T-helper 17 cell (primary cell): ENCODE results near the gene FSTL4. TPM values are rescaled to one million over a fixed set of nuclear protein-coding genes. Genes with fewer than 3 reads are reported as not detected.
A peak's percentile ranks its signal among the peaks of the same experiment; 100 is the strongest.
"Not testable (repeated sequence)": the region's sequence is repeated elsewhere in the genome, so short reads cannot be mapped to it uniquely, and the experiment has no call there.

Experiments
- ATAC-seq: fragments of 150-1000 bp; cut with Tn5 transposase; 2 replicates; pipeline ENCODE4 v1.10.0; 2021; ENCODE audit warnings: mild to moderate bottlenecking, moderate library complexity
- DNase-seq, 3 donors: peaks; one replicate each; pipeline versions ENCODE4 v3.0.0 to v3.0.0-alpha.2; 2020 to 2021
- H3K9me3 ChIP-seq: one replicate; pipeline ENCODE4 v1.7.0; 2013; ENCODE audit warnings: low read length, mild to moderate bottlenecking; ENCODE audit not compliant: control insufficient read depth, poor library complexity, severe bottlenecking
- H3K27ac Mint-ChIP-seq: one replicate; pipeline ENCODE4 v1.8.0; 2022; ENCODE audit warnings: mild to moderate bottlenecking, moderate library complexity, mixed read lengths
- H3K27me3 Mint-ChIP-seq: one replicate; pipeline ENCODE4 v1.8.0; 2022; ENCODE audit warnings: mixed read lengths
- H3K36me3 Mint-ChIP-seq: one replicate; pipeline ENCODE4 v1.8.0; 2022; ENCODE audit warnings: low read depth, mixed read lengths
- H3K4me1 Mint-ChIP-seq: one replicate; pipeline ENCODE4 v1.8.0; 2022; ENCODE audit warnings: mild to moderate bottlenecking, mixed read lengths
- H3K4me3 Mint-ChIP-seq: one replicate; pipeline ENCODE4 v1.8.0; 2022; ENCODE audit warnings: mild to moderate bottlenecking, moderate library complexity, mixed read lengths
- total RNA-seq, 4 donors: library from RNA in 2 of 4; stranded (reverse) in 2 of 4; gene quantifications; one replicate each; pipeline ENCODE4 v1.2.3 and lab custom pipeline; 2022 to 2026

The FSTL4 gene
- total RNA-seq, 2 donors from 2014 or later: 0.26 TPM; not detected in 1

DNA sequence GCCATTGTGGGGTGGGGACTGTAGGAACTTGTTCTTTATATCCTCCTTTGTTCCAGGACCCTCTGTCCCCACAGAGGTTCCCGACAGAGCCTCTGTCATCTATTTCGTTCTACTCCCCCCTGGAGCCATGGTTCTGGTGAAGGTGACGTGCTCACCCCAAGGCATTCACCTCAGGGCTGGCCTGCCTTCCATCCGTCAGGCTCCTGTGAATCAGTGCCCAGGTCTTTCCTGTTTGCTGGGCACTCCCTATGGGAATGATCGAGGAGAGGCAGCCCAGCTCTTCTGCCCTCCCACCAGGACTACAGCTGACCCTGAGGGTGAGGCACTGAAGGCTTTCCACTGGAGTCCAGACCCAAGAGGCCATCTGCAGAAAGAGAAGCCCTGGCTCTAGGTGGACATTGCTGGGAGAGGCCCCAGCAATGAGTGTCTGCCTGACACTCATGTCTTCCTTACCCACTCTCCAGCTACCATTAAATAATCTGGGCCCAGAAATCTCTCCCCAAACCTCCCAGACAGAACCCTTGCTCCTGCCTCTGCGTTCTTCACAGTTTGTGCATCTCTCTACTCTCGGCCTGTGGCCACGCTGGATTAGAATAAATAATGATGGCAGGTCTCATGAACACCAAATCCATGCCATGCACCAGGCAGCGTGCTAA is 214.2 kb downstream of the FSTL4 start:
- peaks cover 6% of the 10 kb centered on the region for H3K36me3 Mint-ChIP-seq
- peak overlapping the region; percentile 53 for H3K27ac Mint-ChIP-seq
- H3K27me3 Mint-ChIP-seq: peaks cover 18% of the 10 kb centered on the region
- DNase-seq: no peak
- no peak for ATAC-seq
- no peak overlapping the region for H3K4me3 Mint-ChIP-seq
- H3K4me1 Mint-ChIP-seq: peaks cover 14% of the 10 kb centered on the region
- no peaks in the 10 kb centered on the region for H3K9me3 ChIP-seq

DNA sequence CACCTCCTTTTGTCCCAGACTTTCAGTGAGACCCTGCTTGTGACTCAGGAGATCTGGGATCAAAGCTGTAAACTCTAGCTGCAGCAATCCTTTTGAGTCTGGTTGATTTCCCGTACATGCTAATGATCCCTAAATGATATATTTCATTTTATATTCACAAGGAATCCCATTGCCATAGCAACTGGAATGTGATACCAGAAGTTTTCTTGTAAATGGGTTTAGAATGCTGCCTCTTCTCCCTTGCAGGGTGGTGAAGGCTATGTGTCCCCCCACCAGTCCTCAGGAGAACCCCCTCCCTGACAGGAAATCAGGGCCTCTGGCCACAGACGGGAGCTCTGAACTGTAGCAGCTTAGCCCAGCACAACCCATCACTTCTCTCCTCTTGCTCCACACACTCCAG is 215.0 kb downstream of the FSTL4 start:
- H3K4me3 Mint-ChIP-seq: no peak overlapping the region
- DNase-seq (no peak), ATAC-seq (no peak)
- no peaks in the 10 kb centered on the region for H3K9me3 ChIP-seq
- H3K27me3 Mint-ChIP-seq: peaks cover 24% of the 10 kb centered on the region
- H3K4me1 Mint-ChIP-seq: peaks cover 14% of the 10 kb centered on the region
- peak overlapping the region; percentile 53 for H3K27ac Mint-ChIP-seq
- H3K36me3 Mint-ChIP-seq: peaks cover 6% of the 10 kb centered on the region

GRCh38 chr5:133396814-133397213 is 215.5 kb downstream of the FSTL4 start:
- H3K27me3 Mint-ChIP-seq: peaks cover 26% of the 10 kb centered on the region
- no peaks in the 10 kb centered on the region for H3K9me3 ChIP-seq
- H3K36me3 Mint-ChIP-seq: peaks cover 6% of the 10 kb centered on the region
- no peak overlapping the region for H3K27ac Mint-ChIP-seq
- H3K4me1 Mint-ChIP-seq: peaks cover 14% of the 10 kb centered on the region
- ATAC-seq: peak; percentile 61
- DNase-seq: no peak
- H3K4me3 Mint-ChIP-seq: no peak overlapping the region

DNA sequence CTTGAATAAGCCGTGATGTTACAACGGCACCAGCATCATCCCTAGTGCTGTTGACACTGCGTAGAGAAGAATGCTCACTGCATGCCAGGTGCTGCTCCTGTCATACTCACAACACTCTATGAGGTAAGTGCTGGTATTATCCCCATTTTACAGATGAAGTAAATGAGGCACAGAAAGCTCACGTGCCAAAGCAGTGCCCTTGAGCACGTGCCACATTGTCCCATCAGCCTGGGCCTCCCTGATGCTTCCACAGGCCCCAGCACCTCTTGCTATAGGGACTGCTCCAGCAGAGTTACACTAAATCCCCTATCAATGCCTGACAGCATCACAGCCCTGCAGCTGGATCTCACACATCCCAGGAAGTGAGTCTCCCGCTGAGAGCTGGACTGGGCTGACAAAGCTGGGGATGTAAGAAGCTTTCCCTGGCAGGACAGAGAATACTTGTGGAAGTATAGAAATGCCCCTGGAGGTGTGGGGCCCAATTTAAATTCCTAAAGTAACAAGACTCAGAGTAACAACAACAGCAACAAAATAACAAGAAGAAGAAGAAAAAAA is 216.1 kb downstream of the FSTL4 start:
- Mint-ChIP-seq H3K4me1 (peaks cover 14% of the 10 kb centered on the region), H3K27me3 (peaks cover 26% of the 10 kb centered on the region), H3K27ac (no peak overlapping the region), H3K4me3 (no peak overlapping the region), H3K36me3 (peaks cover 4% of the 10 kb centered on the region)
- DNase-seq (no peak), ATAC-seq (no peak)
- H3K9me3 ChIP-seq: no peaks in the 10 kb centered on the region

DNA sequence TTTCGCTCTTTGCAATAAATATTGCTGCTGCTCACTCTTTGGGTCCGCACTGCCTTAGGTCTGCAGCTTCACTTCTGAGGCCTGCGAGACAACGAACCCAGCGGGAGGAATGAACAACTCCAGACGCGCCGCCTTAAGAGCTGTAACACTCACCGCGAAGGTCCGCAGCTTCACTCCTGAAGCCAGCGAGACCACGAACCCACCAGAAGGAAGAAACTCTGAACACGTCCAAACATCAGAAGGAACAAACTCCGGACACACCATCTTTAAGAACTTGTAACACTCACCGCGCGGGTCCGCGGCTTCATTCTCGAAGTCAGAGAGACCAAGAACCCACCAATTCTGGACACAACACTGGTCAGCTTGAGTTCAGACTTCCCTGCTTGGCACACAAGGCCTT is 217.1 kb downstream of the FSTL4 start:
- H3K4me3 Mint-ChIP-seq, H3K9me3 ChIP-seq, H3K27ac Mint-ChIP-seq, ATAC-seq, DNase-seq, H3K36me3 Mint-ChIP-seq: not testable (repeated sequence)
- Mint-ChIP-seq H3K4me1 (peaks cover 14% of the 10 kb centered on the region), H3K27me3 (peaks cover 34% of the 10 kb centered on the region)

DNA sequence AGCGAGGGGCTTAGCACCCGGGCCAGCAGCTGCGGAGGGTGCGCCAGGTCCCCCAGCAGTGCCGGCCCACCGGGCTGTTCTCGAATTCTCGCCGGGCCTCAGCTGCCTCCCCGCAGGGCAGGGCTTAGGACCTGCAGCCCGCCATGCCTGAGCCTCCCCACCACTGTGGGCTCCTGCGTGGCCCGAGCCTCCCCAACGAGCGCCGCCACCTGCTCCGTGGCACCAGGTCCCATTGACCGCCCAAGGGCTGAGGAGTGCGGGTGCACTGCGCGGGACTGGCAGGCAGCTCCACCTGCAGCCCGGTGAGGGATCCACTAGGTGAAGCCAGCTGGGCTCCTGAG is 217.9 kb downstream of the FSTL4 start:
- H3K4me3 Mint-ChIP-seq, H3K27ac Mint-ChIP-seq, H3K36me3 Mint-ChIP-seq, H3K9me3 ChIP-seq, DNase-seq, ATAC-seq: not testable (repeated sequence)
- H3K4me1 Mint-ChIP-seq: peaks cover 11% of the 10 kb centered on the region
- H3K27me3 Mint-ChIP-seq: peaks cover 35% of the 10 kb centered on the region

DNA sequence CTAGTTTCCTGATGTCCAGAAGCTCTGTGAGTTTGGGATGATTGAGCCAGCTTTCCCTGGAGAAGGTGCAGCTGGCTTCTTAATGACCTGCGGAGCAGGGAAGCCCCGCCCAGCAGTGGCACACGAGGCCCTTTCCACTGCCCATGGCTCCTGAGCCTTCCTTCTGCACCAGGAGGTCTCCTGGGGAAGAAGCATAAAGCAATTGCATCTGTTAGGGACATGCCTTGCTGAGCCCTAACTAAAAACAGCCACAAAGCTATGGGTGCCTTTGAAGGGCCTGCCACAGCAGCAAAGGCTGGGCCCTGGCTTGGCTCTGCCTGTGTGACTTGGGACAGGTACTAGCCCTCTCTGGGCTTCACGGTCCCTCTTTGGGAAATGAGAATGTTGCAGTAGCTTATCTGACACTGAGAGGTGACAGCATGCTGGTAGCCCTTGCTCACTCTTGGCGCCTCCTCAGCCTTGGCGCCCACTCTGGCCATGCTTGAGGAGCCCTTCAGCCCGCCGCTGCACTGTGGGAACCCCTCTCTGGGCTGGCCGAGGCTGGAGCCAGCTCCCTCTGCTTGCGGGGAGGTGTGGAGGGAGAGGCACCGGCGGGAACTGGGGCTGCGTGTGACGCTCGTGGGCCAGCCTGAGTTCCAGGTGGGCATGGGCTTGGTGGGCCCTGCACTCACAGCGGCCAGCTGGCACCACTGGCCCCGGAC is 218.4 kb downstream of the FSTL4 start:
- peaks cover 2% of the 10 kb centered on the region for H3K36me3 Mint-ChIP-seq
- H3K4me3 Mint-ChIP-seq: no peak overlapping the region

DNA sequence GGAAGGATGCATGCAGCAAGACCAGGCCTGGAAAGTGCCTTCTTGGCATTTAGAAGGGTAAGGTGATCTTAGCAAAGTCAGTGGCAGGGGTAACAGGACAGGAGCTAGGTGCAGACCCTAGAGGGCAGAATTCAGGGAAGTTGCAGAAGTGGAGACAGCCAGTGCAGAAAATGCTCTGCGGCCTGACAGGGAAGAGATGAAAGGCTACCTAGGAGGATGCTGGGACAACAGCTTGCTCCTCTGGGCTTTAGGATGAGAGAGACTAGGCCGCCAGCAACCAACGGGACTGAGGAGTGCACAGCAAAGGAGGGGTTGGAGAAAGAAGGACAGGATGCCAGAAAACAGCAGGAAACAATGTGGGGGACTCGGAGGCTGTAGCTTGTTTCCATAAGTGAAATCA is 219.9 kb downstream of the FSTL4 start:
- Mint-ChIP-seq H3K4me3 (no peak overlapping the region), H3K27ac (no peak overlapping the region), H3K27me3 (peaks cover 53% of the 10 kb centered on the region), H3K4me1 (peaks cover 4% of the 10 kb centered on the region), H3K36me3 (peaks cover 2% of the 10 kb centered on the region)
- ATAC-seq: no peak
- no peak for DNase-seq
- H3K9me3 ChIP-seq: no peaks in the 10 kb centered on the region

More for the DNA sequence above, 218.4 kb downstream of the FSTL4 start:
- ATAC-seq: no peak
- H3K4me1 Mint-ChIP-seq: peaks cover 10% of the 10 kb centered on the region
- H3K9me3 ChIP-seq: no peaks in the 10 kb centered on the region
- H3K27ac Mint-ChIP-seq: no peak overlapping the region
- peaks cover 38% of the 10 kb centered on the region for H3K27me3 Mint-ChIP-seq
- DNase-seq: no peak

DNA sequence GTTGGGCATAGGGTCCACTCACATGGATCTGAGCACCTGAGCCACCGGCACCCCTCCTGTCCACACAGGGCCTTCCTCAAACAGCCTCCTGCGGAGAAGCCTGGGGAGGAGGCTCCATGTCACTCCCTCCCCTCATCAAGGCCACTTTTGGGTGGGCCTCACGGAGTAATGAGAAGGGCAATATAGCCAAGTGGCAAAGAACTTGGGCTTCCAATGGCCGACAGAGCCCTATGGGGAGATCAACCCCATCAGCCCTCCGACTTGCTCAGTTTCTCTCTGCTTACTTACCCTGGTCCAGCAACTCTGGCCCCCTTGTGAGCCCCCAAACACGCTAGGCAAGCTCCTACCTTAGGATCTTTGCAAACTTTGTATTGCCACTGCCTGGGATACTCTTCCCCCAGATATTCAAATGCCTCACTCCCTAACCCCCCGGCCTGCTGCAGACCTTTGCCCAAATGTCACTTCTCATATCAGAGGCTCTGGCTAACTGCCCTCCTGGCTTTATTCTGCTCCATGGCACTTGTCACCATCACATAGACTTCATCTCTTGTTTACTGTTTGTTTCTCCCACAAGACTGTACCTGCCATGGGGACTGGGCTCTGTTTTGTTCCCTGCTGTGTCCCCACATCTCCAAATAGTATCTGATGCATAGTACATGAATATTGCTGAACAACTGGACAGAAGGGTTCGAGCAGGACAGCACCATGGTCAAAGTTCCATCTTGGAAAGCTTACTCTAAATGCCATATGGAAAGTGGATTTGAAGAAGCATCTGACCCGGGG is 220.8 kb downstream of the FSTL4 start:
- ATAC-seq (no peak), DNase-seq (no peak)
- Mint-ChIP-seq H3K27ac (no peak overlapping the region), H3K27me3 (peaks cover 55% of the 10 kb centered on the region), H3K4me3 (no peak overlapping the region), H3K4me1 (peaks cover 5% of the 10 kb centered on the region), H3K36me3 (peaks cover 2% of the 10 kb centered on the region)
- no peaks in the 10 kb centered on the region for H3K9me3 ChIP-seq

DNA sequence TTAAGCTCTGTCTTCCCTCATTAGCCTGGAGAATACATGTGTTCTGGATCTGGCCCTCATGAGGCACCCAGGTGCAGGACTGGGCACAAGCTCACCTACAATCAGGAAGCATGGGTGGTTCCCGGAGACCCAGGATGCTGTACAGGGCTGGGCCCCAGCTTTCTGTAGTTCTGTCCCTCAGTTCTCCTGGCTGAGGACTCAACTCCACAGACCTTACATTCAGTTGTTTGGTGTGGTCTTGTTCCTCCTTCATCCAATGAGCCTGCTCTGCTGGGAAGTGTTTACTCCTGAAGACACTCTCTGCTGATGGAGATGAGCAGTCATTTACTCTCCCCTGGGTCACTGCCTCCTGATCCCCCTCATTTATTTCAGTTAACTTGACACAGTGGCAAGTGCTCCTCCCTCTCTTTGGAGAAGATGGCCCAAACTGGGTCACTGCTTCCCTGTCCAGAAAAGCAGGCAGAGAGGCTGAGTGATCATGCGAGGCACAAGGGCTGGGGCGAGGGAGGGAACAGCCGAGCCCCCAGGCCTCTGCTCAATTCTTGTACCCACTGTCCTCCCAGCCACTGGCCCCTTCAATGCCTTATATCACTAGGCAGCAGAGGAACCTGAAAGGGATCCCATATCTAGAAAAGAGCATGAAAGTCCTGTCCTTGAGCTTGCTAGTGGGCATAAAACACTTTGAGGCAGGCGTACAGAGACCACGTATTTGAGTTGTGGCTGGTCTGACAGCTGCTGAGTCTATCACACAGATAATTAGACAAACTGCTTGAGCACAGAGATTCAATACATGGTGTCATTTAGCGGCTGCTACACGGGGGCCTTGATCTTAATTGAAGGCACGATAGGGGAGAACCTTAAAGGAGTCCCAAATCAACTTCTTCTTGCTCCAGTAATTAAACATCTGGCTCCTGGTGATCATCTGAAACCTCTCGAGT is 221.7 kb downstream of the FSTL4 start:
- Mint-ChIP-seq H3K27ac (no peak overlapping the region), H3K4me3 (no peak overlapping the region), H3K27me3 (peaks cover 62% of the 10 kb centered on the region), H3K4me1 (peaks cover 4% of the 10 kb centered on the region), H3K36me3 (peaks cover 2% of the 10 kb centered on the region)
- ATAC-seq: no peak
- H3K9me3 ChIP-seq: no peaks in the 10 kb centered on the region
- no peak for DNase-seq

- H3K9me3 ChIP-seq: no peaks in the 10 kb centered on the region
- DNase-seq: no peak
- no peak overlapping the region for H3K4me3 Mint-ChIP-seq
- H3K27ac Mint-ChIP-seq: no peak overlapping the region
- peaks cover 4% of the 10 kb centered on the region for H3K4me1 Mint-ChIP-seq
- no peak for ATAC-seq
- no peaks in the 10 kb centered on the region for H3K36me3 Mint-ChIP-seq
- peaks cover 76% of the 10 kb centered on the region for H3K27me3 Mint-ChIP-seq
Observed at GRCh38 chr5:133389066-133389590, 223.2 kb downstream of the FSTL4 start.

GRCh38 chr5:133387621-133388020 is 224.7 kb downstream of the FSTL4 start:
- DNase-seq: no peak
- no peak for ATAC-seq
- peaks cover 4% of the 10 kb centered on the region for H3K4me1 Mint-ChIP-seq

More at GRCh38 chr5:133387621-133388020, 224.7 kb downstream of the FSTL4 start:
- H3K27ac Mint-ChIP-seq: peak overlapping the region; percentile 80
- H3K4me3 Mint-ChIP-seq: no peak overlapping the region
- H3K36me3 Mint-ChIP-seq: no peaks in the 10 kb centered on the region
- H3K27me3 Mint-ChIP-seq: peaks cover 72% of the 10 kb centered on the region
- no peaks in the 10 kb centered on the region for H3K9me3 ChIP-seq
